ENCODE measurements around the gene PAX5. TPM values are rescaled to one million over a fixed set of nuclear protein-coding genes. Genes with fewer than 3 reads are reported as not detected.
A peak's percentile ranks its signal among the peaks of the same experiment; 100 is the strongest.

PAX5 gene
- total and polyA plus RNA-seq, 2 of the 13 experiments (the other 11 are each of a cell fraction or from before 2014, with no cell fraction given), result not detected

DNA sequence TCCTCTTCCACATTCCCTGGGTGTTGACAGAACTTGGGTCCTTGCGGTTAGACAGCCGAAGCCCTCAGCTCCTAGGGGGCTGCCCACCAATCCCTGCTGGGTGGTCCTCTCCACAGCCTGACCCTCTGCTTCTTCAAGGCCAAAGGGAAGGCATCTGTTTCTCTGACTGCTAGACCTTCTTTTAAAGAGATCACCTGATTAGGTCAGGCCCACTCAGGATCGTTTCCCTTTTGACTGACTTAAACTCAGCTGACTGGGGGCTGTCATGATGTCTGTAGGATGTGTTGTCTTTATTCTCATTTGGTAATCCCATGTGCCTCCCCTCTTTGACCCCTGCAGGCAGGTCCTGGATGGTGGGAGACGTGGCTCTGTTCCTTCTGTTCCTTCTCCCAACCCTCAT lies 207.5 kb downstream of the PAX5 start (continued):
- TF ChIP-seq ELF4 (CRISPR knock-in tag; IDR thresholded peaks at IDR 0.05; ENCODE audit: borderline replicate concordance) (no peak), SETDB1 (CRISPR knock-in tag; IDR thresholded peaks at IDR 0.05; ENCODE audit: borderline replicate concordance) (no peak)

DNA sequence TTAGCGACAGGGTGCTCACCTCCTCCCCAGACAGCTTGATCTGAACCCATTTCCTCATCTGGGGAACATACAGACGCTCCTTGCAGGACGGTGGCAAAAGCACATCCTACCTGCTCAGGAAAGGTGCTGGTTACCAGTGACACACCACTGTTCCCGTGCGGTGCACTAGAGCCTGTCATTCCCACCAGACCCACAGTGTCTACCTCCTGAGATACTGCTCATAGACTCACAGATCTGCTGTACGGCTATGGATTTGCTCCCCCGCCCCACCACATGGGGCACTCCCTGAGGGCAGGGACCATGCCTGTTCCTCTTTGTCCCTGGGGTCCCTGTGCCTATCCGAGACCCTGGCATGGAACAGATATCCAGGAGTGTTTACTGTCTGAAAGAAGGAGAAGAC lies 208.9 kb downstream of the PAX5 start:
- ATAC-seq (peak; percentile 39; the same call in 1 of the 3 replicates), FAIRE-seq (no peak), DNase-seq (ENCODE audit: low spot score) (no peak)
- TF ChIP-seq, protein P1, sequence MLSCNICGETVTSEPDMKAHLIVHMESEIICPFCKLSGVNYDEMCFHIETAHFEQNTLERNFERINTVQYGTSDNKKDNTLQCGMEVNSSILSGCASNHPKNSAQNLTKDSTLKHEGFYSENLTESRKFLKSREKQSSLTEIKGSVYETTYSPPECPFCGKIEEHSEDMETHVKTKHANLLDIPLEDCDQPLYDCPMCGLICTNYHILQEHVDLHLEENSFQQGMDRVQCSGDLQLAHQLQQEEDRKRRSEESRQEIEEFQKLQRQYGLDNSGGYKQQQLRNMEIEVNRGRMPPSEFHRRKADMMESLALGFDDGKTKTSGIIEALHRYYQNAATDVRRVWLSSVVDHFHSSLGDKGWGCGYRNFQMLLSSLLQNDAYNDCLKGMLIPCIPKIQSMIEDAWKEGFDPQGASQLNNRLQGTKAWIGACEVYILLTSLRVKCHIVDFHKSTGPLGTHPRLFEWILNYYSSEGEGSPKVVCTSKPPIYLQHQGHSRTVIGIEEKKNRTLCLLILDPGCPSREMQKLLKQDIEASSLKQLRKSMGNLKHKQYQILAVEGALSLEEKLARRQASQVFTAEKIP (CRISPR knock-in tag; IDR thresholded peaks at IDR 0.05; ENCODE audit: borderline replicate concordance), result no peak
- H2AFZ ChIP-seq (ENCODE audit: low read length), result no peak overlapping the region
- H3K4me1 ChIP-seq (ENCODE audit: insufficient read depth, low read length), result no peaks in the 10 kb centered on the region
- no peak overlapping the region for H3K9ac ChIP-seq (ENCODE audit: insufficient read depth, low read depth, low read length)
- H4K20me1 ChIP-seq (ENCODE audit: insufficient read depth, low read length), result no peaks in the 10 kb centered on the region
- ChIA-PET CTCF (ENCODE audit: low intra/inter-chr PET ratio, low total read pairs) (no interaction called here), POLR2A (no interaction called here)
- intact Hi-C loops (cut with micrococcal nuclease; ENCODE audit: unreplicated experiment) (no loop called here), in situ Hi-C loops (cut with HindIII; ENCODE audit: extremely low pct_ligation_motif_present, low pct_unique_long_range_greater_than_20kb) (no loop called here)
- WGBS (ENCODE audit: low lambda C conversion rate), result 83% methylated on average over 2 of the region's 8 CpGs
- no peak overlapping the region for H3K4me3 ChIP-seq (replicated peaks in 1 of 3; ENCODE audit: insufficient read depth in 1 of 3, low read depth in 2 of 3, low read length in 3 of 3)
- no peaks in the 10 kb centered on the region for H3K9me3 ChIP-seq (ENCODE audit: low read length)
- no peaks in the 10 kb centered on the region for H3K36me3 ChIP-seq (replicated peaks in 1 of 2; ENCODE audit: control insufficient read depth in 1 of 2, insufficient read depth in 2 of 2, low read length in 2 of 2)
- no peak overlapping the region for H3K4me2 ChIP-seq (ENCODE audit: low read depth, low read length)
- peaks cover 3 to 14% of the 10 kb centered on the region in 2 experiments; a peak in 1 of 5 replicates for H3K27me3 ChIP-seq (ENCODE audit: control insufficient read depth in 1 of 2, insufficient read depth in 2 of 2, low read length in 2 of 2)
- H3K79me2 ChIP-seq (ENCODE audit: insufficient read depth, low read length), result no peaks in the 10 kb centered on the region
- no peak overlapping the region for H3K27ac ChIP-seq (ENCODE audit: extremely low read length, insufficient read depth, low read length)
- no TSS peak for BruUV-seq (replicated peaks)

DNA sequence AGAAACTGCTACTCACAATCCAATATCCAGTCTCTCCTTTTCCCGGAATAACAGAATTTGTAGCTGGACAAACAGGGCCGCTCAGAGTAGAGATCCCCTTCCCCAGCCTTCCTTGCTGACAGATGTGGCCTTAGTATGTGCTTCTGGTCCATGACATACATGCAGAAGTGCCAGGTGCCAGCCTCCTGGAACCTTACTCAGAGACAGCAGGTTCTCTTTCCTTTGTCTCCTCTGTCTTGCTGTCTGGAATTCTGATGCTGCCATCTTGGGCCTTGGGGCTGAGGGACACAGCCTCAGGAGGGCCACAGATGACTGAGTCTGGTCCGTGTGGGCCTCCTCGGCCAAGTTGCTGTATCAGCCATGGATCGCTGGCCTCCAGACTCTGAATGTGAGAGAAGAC lies 210.1 kb downstream of the PAX5 start:
- H3K4me2 ChIP-seq (ENCODE audit: low read depth, low read length), result no peak overlapping the region
- ATAC-seq (no peak), FAIRE-seq (no peak), DNase-seq (ENCODE audit: low spot score) (no peak)
- in situ Hi-C loops (cut with HindIII; ENCODE audit: extremely low pct_ligation_motif_present, low pct_unique_long_range_greater_than_20kb) (no loop called here), intact Hi-C loops (cut with micrococcal nuclease; ENCODE audit: unreplicated experiment) (no loop called here)
- 54% methylated on average over 5 of the region's 5 CpGs for WGBS (ENCODE audit: low lambda C conversion rate)
- CTCF ChIA-PET (ENCODE audit: low intra/inter-chr PET ratio, low total read pairs), result no interaction called here
- POLR2A ChIA-PET, result no interaction called here
- H2AFZ ChIP-seq (ENCODE audit: low read length), result no peak overlapping the region
- H3K36me3 ChIP-seq (replicated peaks in 1 of 2; ENCODE audit: control insufficient read depth in 1 of 2, insufficient read depth in 2 of 2, low read length in 2 of 2), result no peaks in the 10 kb centered on the region
- H4K20me1 ChIP-seq (ENCODE audit: insufficient read depth, low read length), result no peaks in the 10 kb centered on the region
- H3K9me3 ChIP-seq (ENCODE audit: low read length), result no peaks in the 10 kb centered on the region
- H3K27me3 ChIP-seq (ENCODE audit: control insufficient read depth in 1 of 2, insufficient read depth in 2 of 2, low read length in 2 of 2), result peaks cover 3 to 20% of the 10 kb centered on the region in 2 experiments; a peak in 1 of 5 replicates
- H3K4me3 ChIP-seq (replicated peaks in 1 of 3; ENCODE audit: insufficient read depth in 1 of 3, low read depth in 2 of 3, low read length in 3 of 3), result no peak overlapping the region
- H3K4me1 ChIP-seq (ENCODE audit: insufficient read depth, low read length), result no peaks in the 10 kb centered on the region
- H3K79me2 ChIP-seq (ENCODE audit: insufficient read depth, low read length), result no peaks in the 10 kb centered on the region
- no TSS peak for BruUV-seq (replicated peaks)
- H3K27ac ChIP-seq (ENCODE audit: extremely low read length, insufficient read depth, low read length), result no peak overlapping the region
- no peak overlapping the region for H3K9ac ChIP-seq (ENCODE audit: insufficient read depth, low read depth, low read length)
- TF ChIP-seq, protein P2, sequence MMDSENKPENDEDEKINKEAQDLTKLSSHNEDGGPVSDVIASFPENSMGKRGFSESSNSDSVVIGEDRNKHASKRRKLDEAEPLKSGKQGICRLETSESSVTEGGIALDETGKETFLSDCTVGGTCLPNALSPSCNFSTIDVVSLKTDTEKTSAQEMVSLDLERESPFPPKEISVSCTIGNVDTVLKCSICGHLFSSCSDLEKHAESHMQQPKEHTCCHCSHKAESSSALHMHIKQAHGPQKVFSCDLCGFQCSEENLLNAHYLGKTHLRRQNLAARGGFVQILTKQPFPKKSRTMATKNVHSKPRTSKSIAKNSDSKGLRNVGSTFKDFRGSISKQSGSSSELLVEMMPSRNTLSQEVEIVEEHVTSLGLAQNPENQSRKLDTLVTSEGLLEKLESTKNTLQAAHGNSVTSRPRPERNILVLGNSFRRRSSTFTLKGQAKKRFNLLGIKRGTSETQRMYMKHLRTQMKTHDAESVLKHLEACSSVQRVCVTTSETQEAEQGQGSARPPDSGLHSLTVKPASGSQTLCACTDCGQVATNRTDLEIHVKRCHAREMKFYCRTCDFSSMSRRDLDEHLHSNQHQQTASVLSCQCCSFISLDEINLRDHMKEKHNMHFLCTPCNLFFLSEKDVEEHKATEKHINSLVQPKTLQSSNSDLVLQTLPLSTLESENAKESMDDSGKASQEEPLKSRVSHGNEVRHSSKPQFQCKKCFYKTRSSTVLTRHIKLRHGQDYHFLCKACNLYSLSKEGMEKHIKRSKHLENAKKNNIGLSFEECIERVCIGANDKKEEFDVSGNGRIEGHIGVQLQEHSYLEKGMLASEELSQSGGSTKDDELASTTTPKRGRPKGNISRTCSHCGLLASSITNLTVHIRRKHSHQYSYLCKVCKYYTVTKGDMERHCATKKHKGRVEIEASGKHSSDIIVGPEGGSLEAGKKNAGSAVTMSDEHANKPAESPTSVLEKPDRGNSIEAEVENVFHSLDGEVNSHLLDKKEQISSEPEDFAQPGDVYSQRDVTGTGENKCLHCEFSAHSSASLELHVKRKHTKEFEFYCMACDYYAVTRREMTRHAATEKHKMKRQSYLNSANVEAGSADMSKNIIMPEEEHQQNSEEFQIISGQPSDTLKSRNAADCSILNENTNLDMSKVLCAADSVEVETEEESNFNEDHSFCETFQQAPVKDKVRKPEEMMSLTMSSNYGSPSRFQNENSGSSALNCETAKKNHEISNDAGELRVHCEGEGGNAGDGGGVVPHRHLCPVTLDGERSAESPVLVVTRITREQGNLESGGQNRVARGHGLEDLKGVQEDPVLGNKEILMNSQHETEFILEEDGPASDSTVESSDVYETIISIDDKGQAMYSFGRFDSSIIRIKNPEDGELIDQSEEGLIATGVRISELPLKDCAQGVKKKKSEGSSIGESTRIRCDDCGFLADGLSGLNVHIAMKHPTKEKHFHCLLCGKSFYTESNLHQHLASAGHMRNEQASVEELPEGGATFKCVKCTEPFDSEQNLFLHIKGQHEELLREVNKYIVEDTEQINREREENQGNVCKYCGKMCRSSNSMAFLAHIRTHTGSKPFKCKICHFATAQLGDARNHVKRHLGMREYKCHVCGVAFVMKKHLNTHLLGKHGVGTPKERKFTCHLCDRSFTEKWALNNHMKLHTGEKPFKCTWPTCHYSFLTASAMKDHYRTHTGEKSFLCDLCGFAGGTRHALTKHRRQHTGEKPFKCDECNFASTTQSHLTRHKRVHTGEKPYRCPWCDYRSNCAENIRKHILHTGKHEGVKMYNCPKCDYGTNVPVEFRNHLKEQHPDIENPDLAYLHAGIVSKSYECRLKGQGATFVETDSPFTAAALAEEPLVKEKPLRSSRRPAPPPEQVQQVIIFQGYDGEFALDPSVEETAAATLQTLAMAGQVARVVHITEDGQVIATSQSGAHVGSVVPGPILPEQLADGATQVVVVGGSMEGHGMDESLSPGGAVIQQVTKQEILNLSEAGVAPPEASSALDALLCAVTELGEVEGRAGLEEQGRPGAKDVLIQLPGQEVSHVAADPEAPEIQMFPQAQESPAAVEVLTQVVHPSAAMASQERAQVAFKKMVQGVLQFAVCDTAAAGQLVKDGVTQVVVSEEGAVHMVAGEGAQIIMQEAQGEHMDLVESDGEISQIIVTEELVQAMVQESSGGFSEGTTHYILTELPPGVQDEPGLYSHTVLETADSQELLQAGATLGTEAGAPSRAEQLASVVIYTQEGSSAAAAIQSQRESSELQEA (CRISPR knock-in tag; IDR thresholded peaks at IDR 0.05; ENCODE audit: not compliant biosample characterization), result no peak

All from HepG2 (cell line).